GM18873 (cell line): ENCODE results near the gene SNX13.
"Not testable (repeated sequence)": the region's sequence is repeated elsewhere in the genome, so short reads cannot be mapped to it uniquely, and the experiment has no call there.

Experiments
- ATAC-seq: cut with Tn5 transposase; IDR thresholded peaks from one replicate; pipeline ENCODE4 v1.9.1; 2021; ENCODE audit warnings: mild to moderate bottlenecking, moderate library complexity, moderate number of reproducible peaks; ENCODE audit not compliant: unreplicated experiment, low FRiP score

Gene SNX13

DNA sequence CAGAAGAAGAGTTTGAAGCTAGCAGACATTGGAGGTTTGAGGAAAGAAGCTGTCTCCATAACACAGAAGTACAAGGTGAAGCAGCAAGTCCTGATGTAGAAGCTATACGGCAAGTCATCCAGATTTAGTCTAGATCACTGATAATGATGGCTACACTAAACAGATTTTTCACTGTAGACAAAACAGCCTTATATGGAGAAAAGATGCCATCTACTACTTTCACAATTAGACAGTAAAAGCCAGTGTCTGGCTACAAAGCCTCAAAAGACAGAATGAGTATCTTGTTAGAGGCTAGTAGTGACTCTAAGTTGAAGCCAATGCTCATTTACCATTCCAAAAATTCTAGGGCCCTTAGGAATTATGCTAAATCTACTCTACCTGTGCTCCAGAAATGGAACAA is 85.1 kb downstream of the SNX13 start:
- no peak for ATAC-seq

DNA sequence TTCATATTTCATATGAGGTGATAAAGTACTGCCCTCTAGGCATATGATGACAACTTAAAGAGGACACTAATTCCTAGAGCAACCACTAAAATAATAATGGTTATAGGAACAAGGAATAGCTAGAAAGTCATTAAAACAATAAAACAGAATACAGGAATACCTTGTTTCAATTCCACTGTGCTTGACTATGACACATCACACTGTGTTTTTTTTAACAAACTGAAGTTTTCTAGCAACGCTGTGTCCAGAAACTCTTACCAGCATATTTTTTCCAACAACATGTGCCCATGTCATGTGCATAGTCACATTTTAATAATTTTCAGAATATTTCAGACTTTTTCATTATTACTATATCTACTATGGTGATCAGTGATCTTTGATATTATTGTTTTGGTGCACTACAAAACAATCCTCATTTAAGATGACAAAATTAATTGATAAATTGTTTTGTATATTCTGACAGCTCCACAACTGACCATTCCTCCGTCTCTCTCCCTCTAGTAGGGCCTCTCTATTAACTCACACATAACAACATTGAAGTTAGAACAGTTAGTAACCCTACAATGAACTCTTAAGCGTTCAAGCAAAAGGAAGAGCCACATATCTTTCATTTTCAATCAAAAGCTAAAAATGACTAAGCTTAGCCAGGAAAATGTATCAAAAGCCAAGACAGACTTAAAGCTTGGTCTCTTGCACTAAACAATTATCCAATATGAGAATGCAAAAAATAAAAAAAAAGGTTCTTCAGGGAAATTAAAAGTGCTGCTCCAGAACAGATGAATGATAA is 85.8 kb downstream of the SNX13 start:
- ATAC-seq: no peak

DNA sequence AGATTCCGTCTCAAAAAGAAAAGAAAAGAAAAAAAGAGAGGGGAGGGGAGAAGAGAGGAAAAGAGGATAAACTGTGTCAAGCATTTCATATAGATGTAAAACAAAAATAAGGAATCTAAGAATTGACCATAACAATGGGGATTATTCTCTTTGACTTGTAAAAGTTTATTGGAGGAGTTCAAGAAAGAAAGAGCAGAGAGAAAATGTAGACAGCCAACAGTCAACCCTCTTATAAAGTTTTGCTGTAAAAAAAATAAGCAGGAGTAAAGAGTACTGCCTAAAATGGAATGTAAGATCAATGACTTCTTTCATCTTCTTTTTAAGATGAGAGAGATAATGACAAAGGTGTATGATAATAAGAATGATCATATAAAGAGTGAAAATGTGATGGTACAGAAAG is 87.9 kb downstream of the SNX13 start:
- ATAC-seq: no peak

DNA sequence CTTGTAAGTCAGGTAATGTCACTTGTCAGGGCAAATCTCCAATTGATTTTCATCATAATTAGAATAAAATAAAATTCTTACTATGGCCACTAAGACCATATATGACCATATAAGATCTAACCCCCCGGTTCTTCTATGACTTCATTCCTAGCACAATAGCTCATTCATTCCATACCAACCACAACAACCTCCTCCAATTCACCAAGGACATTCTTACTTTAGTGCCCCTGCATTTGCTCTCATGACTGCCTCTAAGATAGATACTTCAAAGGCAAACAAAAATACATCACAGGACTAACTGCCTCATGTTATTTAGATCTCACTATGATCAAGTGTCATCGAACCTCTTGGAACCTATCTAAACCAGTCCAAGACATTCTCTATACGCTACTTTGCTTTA is 90.8 kb downstream of the SNX13 start:
- no peak for ATAC-seq

DNA sequence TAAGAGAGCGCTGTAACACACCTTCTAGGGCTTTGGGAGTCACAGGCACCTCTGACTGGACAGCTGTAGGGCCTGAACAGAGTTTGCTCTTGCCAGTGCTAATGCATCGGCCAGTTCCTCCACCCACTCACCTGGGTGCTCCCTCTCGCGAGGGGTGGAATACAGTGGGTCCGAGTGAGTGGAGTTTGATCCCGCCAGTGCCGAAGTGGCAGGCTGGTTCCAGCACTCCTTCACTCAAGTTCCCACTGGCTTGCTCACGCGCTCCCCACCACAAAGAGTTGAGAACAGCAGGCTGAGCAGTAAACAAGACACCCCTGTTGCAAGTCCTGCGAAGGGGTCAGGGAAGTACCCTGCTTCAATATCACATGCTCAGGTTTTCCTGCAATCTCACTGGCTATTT is 91.8 kb downstream of the SNX13 start:
- no peak for ATAC-seq

DNA sequence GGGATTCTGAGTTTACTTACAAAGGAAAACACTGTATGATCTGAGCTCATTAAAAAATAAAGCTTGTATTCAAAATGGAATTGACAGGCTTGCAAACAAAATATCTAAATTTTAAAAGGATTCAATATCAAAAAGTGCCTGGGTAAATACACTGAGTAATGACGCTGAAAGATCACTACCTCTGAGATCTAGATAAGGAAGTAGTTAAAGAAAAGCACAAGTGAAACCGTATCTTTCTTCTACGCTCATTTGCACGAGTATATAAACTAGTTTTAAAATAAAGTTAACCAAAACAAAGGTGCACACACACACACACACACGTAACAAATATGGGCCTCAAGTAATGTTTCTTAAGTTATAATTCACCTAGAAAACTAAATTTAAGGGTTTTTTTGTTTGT is 93.4 kb downstream of the SNX13 start:
- ATAC-seq: no peak

DNA sequence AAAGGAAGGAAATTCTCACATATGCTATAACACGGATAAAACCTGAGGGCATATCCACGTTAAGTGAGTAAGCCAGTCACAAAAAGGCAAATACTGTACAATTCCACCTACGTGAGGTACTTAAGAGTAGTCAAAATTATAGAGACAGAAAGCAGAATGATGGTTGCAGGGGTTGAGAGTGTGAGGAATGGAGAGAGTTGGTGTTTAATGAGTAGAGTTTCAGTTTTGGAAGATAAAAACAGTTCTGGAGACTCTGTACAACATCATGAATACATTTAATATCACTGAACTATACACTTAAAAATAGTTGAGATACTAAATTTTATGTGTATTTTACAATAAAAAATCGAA is 95.1 kb downstream of the SNX13 start:
- ATAC-seq: no peak

DNA sequence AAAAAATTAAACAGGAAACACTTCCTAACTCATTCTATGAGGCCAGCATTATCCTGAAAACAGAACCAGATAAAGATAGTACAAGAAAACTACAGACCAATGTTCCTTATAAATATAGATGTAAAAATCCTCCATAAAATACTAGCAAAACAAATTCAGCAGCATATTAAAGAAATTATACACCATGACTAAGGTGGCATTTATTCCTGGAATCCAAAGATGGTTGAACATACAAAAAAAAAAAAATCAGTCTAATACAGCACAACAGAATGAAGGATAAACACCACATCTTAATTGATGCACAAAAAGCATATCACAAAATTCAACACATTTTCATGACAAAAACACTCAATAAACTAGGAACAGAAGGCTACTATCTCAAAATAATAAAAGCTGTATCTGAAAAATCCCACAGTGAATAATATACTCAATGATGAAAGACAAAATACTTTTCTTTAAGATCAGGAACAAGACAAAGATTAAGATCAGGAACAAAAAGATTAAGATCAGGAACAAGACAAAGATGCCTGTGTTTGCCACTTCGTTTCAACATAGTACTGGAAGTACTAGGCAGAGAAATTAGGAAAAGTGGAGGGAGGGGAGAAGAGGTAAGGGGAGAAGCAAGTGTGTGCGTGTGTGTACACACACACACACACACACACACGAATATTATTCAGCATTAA is 95.6 kb downstream of the SNX13 start:
- ATAC-seq: no peak

DNA sequence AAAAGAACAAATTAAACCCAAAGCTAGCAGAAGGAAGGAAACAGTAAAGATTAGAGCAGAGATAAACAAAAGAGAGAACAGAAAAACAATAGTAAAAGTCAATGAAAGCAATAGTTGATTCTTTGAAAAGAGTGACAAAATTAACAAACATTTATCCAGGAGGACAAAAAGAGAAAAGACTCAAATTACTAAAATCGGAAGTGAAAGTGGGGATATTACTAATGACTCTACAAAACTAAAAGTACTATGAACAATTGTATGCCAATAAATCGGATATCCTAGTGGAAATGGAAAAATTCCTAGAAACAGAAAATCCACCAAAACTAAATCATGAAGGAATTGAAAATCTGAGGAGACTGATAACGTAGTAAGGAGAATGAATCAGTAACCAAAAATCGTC is 96.3 kb downstream of the SNX13 start:
- no peak for ATAC-seq

DNA sequence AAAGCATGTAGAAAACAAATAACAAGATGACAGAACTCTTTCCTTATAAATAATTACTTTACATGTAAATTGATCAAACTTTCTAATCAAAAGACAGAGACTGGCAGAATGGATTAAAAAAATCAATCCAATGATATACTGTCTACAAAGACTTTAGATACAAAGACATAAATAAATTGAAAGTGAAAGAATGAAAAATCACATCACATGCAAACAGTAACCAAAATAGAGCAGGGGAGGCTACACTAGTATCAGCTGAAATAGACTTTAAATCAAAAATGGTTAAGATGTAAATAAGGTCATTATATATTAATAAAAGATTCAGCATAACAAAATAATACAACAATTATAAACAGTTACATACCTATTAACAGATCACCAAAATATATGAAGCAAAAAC is 97.3 kb downstream of the SNX13 start:
- no peak for ATAC-seq

DNA sequence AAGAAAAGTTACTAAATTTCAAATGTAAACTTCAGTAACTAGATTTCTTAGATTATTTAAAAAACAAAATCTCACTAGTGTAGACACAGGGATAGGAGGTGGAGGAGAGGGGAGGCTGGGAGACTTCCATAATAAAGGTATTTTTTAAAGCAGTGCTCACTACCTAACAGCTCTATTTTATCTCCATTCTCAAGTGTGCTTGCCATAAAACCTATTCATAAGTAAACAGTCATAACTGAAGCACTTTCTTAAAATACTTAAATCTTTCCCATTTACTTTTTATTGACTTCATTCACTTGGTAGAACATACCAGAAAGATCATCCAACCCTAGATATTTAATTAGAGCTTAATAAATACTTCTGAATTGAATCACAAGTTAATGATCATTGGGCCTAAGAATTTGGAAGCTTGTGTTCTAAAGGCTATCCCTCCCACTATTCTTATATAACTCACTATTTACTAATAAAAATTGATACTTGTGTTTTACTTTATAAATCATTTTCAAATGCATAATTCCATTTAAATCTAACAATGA is 107.4 kb downstream of the SNX13 start:
- no peak for ATAC-seq

DNA sequence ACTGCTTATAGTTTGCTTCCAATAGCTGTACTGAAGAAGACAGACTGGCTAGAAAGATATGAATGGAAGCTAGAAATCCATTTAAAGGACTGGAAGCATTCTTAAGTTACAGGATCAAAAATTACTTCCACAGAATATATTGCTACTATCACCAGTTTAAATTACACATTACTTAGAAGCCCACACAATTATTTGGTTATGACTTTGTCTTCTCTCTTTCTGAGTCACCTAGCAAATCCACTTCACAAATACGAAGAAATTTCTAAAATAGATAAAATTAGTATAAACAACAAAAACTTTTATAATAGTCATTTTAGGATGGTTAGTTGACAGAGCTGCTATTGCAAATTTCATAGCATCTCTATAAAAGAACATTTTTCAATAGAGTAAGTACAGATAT is 108.1 kb downstream of the SNX13 start:
- no peak for ATAC-seq

DNA sequence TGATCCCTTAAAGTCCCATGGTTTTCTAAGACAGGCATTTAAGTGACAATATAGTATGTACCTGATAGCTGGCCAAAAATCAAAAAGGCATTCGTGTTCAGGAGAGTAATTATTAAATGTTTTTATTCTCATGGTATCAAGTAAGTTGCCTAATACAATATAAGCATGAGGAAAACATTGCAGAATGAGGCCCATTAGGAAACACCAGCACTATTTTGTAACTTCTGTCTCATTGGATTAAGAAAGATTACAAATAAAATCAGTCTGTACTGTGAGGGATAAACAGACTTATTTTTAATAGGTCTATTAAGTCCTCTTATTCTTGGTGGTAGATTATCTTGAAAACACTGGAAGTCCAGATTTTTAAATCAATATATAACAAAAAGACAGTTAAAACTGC is 110.1 kb downstream of the SNX13 start:
- no peak for ATAC-seq

DNA sequence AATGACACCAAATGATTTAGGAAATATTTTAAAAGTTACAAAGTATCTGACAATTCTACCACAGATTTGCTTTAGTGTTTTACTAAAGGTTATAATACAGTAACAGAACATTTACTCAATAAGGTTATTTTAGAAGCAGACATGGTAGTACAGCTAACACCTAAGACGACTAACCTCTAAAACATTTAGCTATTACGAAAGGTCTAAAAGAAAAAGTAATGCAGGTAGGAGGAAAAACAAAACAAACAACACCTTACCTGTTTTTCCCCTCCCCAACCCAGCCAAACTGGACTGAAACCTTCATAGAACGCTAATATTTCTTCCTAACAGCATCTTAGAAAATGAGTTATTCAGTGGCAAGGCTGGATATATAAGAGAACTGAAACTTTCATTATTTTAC is 111.3 kb downstream of the SNX13 start:
- no peak for ATAC-seq

DNA sequence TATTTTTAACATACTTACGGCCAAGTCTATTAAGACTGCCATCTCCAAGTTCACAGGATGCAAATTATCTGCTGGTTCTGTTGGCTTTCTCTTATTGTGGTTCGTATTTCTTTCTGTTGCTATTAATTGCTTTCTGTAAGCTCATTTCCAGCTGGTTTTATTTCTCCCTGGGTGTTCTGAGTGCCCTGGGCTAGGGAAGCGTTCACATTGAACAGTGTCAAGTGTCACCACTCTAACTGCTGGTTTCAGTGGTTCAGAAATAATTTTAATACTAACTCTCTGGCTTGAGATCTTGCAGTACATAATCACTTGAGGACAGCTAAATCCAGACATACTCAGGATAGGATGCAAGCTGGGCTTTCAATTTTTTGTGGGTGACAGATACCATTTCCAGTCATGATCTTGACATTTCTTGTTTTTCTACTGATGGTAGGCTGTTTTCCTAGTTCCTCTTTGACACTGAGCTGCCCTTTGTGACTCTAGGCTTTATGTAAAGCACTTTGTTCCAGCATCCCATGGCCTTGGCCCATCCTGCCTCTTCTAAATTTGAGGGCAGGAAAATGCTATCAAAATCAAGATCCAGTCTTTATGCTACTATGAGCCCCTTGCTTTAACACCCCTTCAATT is 117.6 kb downstream of the SNX13 start:
- ATAC-seq: no peak

DNA sequence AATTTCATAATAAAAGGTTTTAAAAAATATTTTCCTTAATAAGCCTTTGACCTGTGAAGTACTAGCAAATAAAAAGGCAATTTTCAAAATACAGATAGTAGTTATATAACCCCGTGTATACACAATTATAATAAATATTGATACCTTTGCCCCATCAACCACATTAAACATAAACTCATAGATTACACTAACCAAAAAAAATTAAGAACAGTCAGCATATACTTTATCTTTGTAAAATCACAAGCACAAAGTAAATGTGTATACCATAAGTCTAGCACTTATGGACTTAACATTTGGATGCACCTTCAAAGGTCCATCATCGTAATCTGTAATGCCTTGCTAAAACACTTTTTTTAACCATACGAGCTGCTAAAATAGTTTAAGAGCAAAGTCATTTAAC is 123.4 kb downstream of the SNX13 start:
- no peak for ATAC-seq

DNA sequence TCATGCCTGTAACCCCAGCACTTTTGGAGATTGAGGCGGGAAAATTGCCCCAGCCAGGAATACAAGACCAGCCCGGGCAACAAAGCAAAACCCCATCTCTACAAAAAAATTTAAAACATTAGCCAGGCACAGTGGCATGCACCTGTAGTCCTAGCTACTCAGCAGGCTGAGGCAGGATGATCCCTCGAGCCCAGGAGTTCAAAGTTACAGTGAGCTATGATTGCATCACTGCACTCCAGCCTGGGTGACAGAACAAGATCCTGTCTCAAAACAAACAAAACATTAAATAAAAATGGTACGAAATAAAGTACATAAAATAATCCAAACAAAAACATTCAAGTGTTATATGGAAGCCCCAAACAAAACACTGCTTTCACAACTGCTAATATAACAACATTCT is 125.0 kb downstream of the SNX13 start:
- no peak for ATAC-seq

DNA sequence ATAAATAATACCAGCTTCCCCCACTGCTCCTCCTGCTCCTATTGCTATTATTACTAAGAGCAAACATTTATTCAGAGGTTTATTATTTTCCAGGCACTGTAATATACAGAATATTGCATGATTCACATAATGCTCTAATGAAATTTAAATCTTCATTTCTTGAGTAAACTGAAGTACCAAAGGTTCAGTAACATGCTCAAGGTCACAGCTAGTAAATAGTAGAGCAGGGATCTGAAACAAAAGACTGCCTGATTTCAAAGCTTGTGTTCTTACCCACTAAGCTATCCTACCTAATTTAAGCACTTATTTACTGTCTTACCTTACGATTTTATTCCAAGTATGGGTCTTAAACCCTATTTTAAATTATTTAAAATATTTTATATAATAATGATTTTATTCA is 126.2 kb downstream of the SNX13 start:
- ATAC-seq: no peak

DNA sequence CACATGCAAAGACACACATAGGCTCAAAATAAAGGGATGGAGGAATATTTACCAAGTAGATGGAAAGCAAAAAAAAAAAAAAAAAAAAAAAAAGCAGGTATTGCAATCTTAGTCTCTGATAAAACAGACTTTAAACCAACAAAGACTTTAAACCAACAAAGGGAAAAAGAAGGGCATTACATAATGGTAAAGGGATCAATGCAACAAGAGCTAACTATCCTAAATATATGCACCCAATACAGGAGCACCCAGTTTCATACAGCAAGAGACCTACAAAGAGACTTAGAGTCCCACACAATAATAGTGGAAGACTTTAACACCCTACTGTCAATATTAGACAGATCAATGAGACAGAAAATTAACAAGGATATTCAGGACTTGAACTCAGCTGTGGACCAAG is 131.1 kb downstream of the SNX13 start:
- ATAC-seq: not testable (repeated sequence)

DNA sequence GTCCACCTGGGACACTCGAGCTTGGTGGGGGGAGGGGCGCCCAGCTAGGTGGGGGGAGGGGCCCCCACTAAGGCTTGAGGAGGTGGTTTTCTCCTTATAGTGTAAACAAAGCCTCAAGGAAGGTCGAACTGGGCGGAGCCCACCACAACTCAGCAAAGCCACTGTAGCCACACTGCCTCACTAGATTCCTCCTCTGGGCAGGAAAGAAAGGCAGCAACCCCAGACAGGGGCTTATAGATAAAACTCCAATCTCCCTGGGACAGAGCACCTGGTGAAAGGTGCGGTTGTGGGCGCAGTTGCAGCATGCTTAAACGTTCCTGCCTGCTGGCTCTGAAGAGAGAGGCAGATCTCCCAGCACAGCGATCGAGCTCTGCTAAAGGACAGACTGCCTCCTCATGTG is 133.1 kb downstream of the SNX13 start:
- ATAC-seq: no peak

DNA sequence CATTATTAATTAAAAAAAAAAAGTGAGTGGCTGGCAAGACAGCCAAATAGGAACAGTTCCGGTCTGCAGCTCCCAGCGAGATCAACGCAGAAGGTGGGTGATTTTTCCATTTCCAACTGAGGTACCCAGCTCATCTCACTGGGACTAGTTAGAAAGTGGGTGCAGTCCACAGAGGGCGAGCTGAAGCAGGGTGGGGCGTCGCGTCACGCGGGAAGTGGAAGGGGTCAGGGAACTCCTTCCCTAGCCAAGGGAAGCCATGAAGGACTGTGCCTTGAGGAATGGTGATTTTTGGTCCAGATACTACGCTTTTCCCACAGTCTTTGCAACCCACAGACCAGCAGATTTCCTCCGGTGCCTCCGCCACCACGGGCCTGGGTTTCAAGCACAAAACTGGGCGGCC is 133.7 kb downstream of the SNX13 start:
- no peak for ATAC-seq

DNA sequence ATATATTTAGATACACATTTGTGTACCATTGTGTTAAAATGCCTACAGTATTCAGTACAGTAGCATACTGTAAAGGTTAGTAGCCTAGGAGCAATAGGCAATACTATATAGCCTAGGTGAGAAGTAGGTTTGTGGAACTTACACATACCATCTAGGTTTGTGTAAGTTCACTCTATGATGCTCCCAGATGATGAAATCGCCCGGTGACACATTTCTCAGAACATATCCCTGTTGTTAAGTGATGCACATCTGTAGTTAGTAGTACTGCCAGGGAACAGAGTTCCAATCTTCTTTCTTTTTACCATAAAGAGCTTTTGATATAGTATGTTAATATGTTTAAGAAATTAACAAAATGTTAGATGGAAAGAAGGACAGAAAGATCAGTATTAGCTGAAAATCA is 138.2 kb downstream of the SNX13 start:
- no peak for ATAC-seq
